SU-DHL-6 (cell line): ENCODE results near the gene OCIAD1.
"Not testable (repeated sequence)": the region's sequence is repeated elsewhere in the genome, so short reads cannot be mapped to it uniquely, and the experiment has no call there.

Experiments used
- H2AFZ ChIP-seq: fragments of 200-600 bp; sonication (generic); 2 replicates; pipeline ENCODE4 v1.6.1; 2014; ENCODE audit warnings: low read depth, mild to moderate bottlenecking, moderate library complexity, mixed read lengths, antibody characterized with exemption, low read length; ENCODE audit not compliant: severe bottlenecking
- H3F3A ChIP-seq: fragments of 200-600 bp; shearing (Covaris generic); 2 replicates; pipeline ENCODE4 v1.6.0; 2016; ENCODE audit warnings: antibody characterized with exemption, mild to moderate bottlenecking; ENCODE audit not compliant: insufficient read depth
- H3K27ac ChIP-seq: fragments of 200-600 bp; sonication (generic); 2 replicates; pipeline ENCODE4 v1.5.1; 2016; ENCODE audit warnings: low read depth, mild to moderate bottlenecking, low read length, moderate library complexity, mixed read lengths
- H3K27me3 ChIP-seq: fragments of 200-600 bp; sonication (generic), shearing (Covaris generic); 2 replicates; pipeline ENCODE4 v1.6.0; 2014; ENCODE audit warnings: mild to moderate bottlenecking, low read length
- H3K36me3 ChIP-seq: fragments of 200-600 bp; sonication (generic); 2 replicates; pipeline ENCODE4 v1.6.1; 2014; ENCODE audit warnings: mild to moderate bottlenecking, low read length, mixed read lengths
- H3K4me2 ChIP-seq: fragments of 300-600, 200-600 bp; shearing (Covaris generic), sonication (generic); 2 replicates; pipeline ENCODE4 v1.6.0; 2014; ENCODE audit warnings: low read length, low read depth, mild to moderate bottlenecking; ENCODE audit not compliant: poor library complexity, severe bottlenecking
- H3K4me3 ChIP-seq: fragments of 200-600 bp; sonication (generic); 2 replicates; pipeline ENCODE4 v1.5.1; 2014; ENCODE audit warnings: antibody characterized with exemption, low read length, mild to moderate bottlenecking, mixed read lengths; ENCODE audit not compliant: insufficient read depth, poor library complexity, severe bottlenecking
- H3K79me2 ChIP-seq: fragments of 200-600 bp; sonication (generic); 2 replicates; pipeline ENCODE4 v1.6.1; 2014; ENCODE audit warnings: mild to moderate bottlenecking, low read length, moderate library complexity; ENCODE audit not compliant: insufficient read depth
- H3K9ac ChIP-seq: fragments of 200-600 bp; sonication (generic); 2 replicates; pipeline ENCODE4 v1.7.0; 2014; ENCODE audit warnings: mild to moderate bottlenecking, low read length
- H3K9me2 ChIP-seq: fragments of 200-600 bp; sonication (generic); replicated peaks from 2 replicates; pipeline ENCODE4 v1.6.1; 2014; ENCODE audit warnings: low read length; ENCODE audit not compliant: insufficient read depth
- H3K9me3 ChIP-seq: fragments of 200-600 bp; sonication (generic); 2 replicates; pipeline ENCODE4 v1.6.1; 2014; ENCODE audit warnings: low read length, mixed read lengths; ENCODE audit not compliant: insufficient read depth
- H4K20me1 ChIP-seq: fragments of 200-600 bp; sonication (generic); 2 replicates; pipeline ENCODE4 v1.6.1; 2014; ENCODE audit warnings: low read depth, mild to moderate bottlenecking, antibody characterized with exemption, low read length, moderate library complexity, mixed read lengths
- EZH2phosphoT487 ChIP-seq: fragments of 200-600 bp; sonication (generic), shearing (Covaris generic); conservative IDR thresholded peaks from 2 replicates; pipeline ENCODE4 v1.6.1; 2018; ENCODE audit warnings: mild to moderate bottlenecking, antibody characterized with exemption, low read length, moderate library complexity, mixed read lengths
- TF ChIP-seq, protein P1 (sequence below): fragments of 200-600 bp; sonication (generic); IDR thresholded peaks from one replicate; pipeline ENCODE4 v1.5.1; 2017; ENCODE audit warnings: antibody characterized with exemption, mild to moderate bottlenecking, low read length, moderate library complexity; ENCODE audit not compliant: insufficient read depth, poor library complexity, severe bottlenecking

The OCIAD1 gene

DNA sequence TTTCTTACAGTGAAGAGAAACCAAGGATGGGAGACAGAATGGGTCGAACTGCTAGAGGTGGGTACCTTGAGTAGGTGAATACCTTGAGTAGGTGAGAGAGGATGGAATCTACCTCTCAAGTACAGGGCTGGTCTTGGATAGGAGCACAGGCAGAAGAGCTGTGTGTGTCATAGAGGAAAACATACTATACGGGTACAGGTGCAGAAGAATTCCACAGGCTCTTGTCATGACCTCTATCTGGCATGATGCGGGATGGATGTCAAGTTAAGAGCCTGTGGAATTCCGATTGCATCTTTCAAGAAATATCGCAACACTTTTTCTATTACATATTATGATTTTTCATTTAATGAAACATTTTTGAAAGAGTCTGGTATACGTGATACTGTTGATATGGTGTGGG lies 18.0 kb upstream of the OCIAD1 start:
- Histone ChIP-seq H3F3A (0 out of 2 replicates have a peak, but pooled peaks cover 2% of the 10 kb centered on the region), H3K4me2 (no peak overlapping the region), H3K9ac (no peak overlapping the region), H2AFZ (no peak overlapping the region), H3K79me2 (no peaks in the 10 kb centered on the region), H3K36me3 (no peaks in the 10 kb centered on the region), H4K20me1 (no peaks in the 10 kb centered on the region), H3K27me3 (no peaks in the 10 kb centered on the region), H3K9me3 (no peaks in the 10 kb centered on the region), H3K9me2 (no peaks in the 10 kb centered on the region), H3K27ac (no peak overlapping the region), H3K4me3 (no peak overlapping the region)
- TF ChIP-seq, protein P1, sequence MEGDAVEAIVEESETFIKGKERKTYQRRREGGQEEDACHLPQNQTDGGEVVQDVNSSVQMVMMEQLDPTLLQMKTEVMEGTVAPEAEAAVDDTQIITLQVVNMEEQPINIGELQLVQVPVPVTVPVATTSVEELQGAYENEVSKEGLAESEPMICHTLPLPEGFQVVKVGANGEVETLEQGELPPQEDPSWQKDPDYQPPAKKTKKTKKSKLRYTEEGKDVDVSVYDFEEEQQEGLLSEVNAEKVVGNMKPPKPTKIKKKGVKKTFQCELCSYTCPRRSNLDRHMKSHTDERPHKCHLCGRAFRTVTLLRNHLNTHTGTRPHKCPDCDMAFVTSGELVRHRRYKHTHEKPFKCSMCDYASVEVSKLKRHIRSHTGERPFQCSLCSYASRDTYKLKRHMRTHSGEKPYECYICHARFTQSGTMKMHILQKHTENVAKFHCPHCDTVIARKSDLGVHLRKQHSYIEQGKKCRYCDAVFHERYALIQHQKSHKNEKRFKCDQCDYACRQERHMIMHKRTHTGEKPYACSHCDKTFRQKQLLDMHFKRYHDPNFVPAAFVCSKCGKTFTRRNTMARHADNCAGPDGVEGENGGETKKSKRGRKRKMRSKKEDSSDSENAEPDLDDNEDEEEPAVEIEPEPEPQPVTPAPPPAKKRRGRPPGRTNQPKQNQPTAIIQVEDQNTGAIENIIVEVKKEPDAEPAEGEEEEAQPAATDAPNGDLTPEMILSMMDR = no peak
- no peak for TF ChIP-seq EZH2phosphoT487

DNA sequence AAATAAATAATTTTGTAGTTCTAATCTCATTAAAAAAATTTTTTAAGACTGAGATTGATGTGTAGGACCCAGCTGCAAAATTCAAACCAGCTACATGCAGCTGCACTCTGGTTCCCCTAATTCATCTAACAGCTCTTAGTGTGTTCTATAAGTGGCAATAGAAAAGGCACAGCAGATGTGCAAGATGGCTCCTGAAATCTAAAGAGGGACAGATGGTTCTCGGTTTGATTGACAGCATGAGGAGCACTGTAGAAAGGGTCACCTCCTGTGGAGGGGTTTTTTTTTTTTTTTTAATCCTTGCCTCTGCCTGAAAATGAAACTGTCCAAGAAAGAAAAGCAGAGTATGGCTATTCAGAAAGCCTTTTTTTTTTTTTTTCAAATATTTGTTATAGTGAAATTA lies 16.9 kb upstream of the OCIAD1 start:
- Histone ChIP-seq H3K36me3 (no peaks in the 10 kb centered on the region), H3K4me2 (peak overlapping the region; percentile 3), H3K9me3 (no peaks in the 10 kb centered on the region), H3K9ac (no peak overlapping the region), H3K79me2 (no peaks in the 10 kb centered on the region), H3K4me3 (no peak overlapping the region), H4K20me1 (no peaks in the 10 kb centered on the region), H3K9me2 (no peaks in the 10 kb centered on the region), H3K27me3 (no peaks in the 10 kb centered on the region), H2AFZ (no peak overlapping the region), H3K27ac (no peak overlapping the region), H3F3A (0 out of 2 replicates have a peak, but pooled peaks cover 2% of the 10 kb centered on the region)
- no peak for TF ChIP-seq EZH2phosphoT487
- TF ChIP-seq, protein P1 = no peak

DNA sequence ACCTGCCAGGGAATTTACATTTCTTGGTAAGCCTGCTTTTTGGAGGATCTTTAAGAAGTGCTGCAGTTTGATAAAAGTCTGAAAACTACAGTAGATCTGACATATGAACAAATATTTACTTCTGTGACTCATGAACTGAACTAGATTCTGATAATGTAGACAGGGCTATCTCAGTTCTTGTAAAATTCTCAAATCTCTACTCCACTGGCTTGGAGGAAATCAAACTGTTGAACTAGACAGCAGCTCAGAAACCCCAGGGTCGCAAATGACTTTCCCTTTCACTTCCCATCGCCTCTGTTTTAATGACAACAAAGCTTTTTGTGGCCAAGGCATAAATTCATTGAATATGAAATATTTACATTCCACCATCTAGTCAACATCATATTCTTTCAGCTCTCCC lies 15.4 kb upstream of the OCIAD1 start:
- H2AFZ ChIP-seq = no peak overlapping the region
- H3K27ac ChIP-seq = no peak overlapping the region
- no peaks in the 10 kb centered on the region for H3K27me3 ChIP-seq
- H3K9me3 ChIP-seq = no peaks in the 10 kb centered on the region
- TF ChIP-seq, protein P1 = no peak
- no peak for TF ChIP-seq EZH2phosphoT487
- 0 out of 2 replicates have a peak, but pooled peaks cover 2% of the 10 kb centered on the region for H3F3A ChIP-seq
- no peaks in the 10 kb centered on the region for H4K20me1 ChIP-seq
- no peak overlapping the region for H3K4me2 ChIP-seq
- no peaks in the 10 kb centered on the region for H3K9me2 ChIP-seq
- H3K36me3 ChIP-seq = no peaks in the 10 kb centered on the region
- H3K79me2 ChIP-seq = no peaks in the 10 kb centered on the region
- no peak overlapping the region for H3K4me3 ChIP-seq
- no peak overlapping the region for H3K9ac ChIP-seq

GRCh38 chr4:48816297-48816696 lies 14.6 kb upstream of the OCIAD1 start:
- not testable (repeated sequence) for H2AFZ ChIP-seq, H4K20me1 ChIP-seq, H3K9me2 ChIP-seq, H3K9ac ChIP-seq, H3F3A ChIP-seq, H3K27me3 ChIP-seq, H3K4me2 ChIP-seq, H3K9me3 ChIP-seq, H3K36me3 ChIP-seq, H3K79me2 ChIP-seq, H3K4me3 ChIP-seq, H3K27ac ChIP-seq
